NCI-H2171 treated with DMSO at 0.1 percent for 48 hours (cell line): Measurements from ENCODE around the gene KCNMA1.

Experiments used
- DNase-seq: peaks from one replicate; lab custom pipeline; 2025; lab: John Stamatoyannopoulos, UW

KCNMA1 gene

DNA sequence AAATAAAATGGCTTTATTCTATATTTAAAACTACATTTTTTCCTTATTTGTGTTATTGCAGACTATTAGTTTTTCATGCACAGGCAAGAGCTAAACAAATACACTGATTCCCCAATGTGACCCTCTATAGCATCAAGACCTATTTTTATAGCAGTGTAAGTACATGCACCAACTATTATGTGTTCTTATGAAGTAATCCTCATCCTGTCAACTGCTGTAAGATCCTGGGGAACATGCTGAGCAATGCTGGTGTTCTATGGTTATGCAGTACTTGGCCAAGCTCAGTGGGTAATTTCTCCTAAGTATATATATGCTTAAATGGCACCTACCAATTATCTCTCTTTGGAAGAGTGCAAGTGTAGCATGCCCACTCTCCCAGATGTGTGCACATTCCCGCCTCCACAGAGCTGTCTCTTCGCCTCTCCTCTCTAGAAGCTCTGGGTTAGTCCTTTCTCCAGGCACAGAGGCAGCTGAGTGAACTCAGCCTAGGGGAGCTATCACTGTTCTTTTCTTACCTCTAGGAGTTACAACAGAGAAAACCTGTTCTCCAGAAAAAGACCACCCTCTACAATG is 428.8 kb downstream of the KCNMA1 start:
- DNase-seq = no peak

DNA sequence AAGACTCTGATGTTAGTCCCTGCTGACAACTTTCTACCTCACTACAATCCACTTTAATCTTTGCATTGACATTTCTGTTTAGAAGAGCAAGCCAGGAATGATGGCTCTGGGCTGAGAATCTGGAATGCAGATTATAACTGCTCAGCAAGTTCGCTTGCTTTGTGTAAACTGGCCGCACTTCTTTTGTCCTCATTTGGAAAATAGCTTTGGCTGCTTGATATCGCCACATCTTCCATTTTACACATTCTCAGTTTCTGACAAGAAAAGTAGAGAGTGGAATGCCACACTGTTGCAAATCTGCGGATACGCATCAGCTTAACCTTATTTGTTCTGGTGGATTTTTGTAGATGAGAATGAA is 429.8 kb downstream of the KCNMA1 start:
- DNase-seq = no peak

DNA sequence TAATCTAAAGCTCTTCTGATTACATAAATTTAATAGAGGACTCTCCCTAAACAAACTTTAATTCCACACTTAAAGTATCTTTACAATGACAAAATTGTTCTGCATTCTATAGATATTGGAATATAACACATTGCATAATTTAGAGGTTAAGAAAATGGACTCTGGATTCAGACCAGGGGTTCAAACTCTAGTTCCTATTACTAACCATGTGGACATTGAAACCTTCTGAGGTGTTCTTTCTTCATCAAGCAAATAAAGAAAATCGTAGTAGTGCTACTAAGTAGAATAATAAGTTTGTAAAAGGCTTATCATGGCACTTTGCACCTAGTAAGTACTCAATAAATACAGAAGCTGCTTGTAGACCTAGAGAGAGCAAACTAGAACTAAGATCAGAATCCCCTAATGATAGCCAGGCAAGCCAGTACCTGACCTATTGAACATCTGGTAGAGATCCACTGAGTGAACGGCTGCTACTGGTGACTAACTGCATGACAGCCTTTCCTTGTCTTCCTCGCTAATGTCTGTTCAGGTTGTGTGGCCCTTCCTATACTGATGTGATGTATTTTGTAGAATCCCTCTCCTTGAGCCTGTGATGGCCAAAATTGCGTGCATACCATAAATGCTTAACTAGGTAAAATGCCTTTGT is 430.3 kb downstream of the KCNMA1 start:
- peak; percentile 26 for DNase-seq

DNA sequence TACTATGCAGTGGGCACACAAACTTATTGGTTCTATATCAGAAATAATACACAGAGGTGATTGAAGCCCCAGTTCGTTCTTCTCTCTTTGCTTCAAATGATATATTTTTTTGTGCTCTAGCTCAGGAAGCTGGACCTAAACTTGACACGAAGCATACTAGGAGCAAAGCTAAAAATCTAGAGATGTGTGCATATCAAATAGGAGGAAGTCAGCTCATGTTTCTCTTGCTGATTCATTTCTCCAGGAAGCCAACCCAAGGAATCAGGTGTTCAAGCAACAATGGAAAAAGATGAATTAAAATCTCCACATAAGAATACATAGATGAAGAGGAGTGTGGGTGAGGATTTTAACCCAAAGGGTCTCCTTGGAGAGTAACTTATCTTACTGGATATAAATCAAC is 432.5 kb downstream of the KCNMA1 start:
- no peak for DNase-seq

DNA sequence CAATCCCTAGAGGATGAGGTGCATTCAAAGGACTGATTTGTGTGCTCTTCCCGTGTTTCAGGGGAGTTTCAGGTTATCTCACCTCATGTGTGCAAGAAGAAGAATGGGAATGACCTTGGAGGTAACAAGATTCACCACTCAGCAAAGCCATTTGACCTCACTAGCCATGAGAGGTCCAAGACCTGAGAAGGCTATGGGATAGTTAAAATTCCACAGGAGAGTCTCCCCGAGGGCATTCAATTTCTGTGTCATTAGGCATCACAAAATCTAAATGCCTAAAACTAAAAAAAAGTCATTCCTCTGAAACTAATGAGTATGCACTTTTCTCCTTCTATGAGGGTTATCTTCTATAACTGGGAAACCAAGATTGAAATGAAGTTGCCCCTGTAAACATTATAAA is 433.4 kb downstream of the KCNMA1 start:
- no peak for DNase-seq

DNA sequence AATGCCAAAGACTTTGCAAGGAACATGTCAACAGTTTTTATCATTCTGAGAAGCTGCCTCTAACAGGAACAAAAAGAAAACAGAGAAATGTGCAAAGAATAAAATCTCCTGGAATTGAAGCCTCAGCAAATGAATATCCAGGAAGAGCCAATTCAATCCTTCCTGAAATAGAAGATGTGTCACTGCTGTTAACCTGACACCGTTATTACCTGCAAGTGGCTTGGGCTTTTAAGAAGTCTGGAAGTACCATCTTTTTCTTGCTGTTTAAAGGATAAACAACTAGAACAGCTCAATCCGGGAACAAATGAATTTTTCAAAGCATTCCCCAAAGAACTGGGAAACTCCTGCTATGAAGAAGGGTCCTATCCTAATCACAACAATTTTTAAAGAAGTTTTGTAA is 434.8 kb downstream of the KCNMA1 start:
- DNase-seq = peak; percentile 17

DNA sequence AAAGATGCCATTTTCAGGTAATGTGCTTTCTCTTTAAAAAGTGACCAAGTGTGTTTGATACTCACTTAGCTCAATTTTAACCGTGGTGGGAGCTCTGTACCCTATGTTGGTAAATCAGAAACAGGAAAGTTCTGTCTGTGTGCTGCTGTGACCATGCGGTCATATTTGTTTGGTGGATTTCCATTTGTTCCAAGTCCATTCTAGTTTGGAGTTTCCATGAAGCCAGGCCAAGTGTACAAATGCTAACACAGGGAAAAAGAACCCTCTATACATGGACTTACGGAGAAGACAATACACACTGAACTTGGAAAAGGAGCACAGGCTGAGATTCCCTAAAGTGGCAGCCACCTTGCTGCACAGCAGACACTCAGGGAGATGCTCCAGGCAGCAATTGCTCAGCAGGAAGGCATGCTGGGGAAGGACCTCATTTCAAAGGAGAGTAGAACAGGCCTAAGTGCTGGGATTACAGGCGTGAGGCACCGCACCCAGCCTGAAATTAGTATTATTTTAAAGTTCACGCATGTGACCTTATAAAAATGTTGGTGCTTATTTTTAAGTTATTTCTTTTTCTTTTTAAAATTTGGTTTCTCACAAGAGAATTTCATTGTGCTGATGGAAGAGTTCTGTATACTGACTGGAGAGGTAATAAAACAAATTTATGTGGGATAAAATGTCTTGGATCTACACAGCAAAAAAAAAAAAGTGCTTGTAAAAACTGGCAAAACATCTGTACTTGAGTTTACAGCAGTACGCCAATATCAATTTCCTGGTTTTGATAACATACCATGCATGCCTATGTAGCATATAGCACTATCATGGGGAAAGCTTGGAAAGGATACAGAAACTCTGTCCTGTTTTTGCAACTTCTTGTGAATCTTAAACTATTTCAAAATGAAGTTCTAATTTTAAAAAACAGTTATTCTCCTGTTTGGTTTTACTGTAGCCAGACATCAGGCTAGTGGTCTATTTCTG is 436.2 kb downstream of the KCNMA1 start:
- DNase-seq = no peak

DNA sequence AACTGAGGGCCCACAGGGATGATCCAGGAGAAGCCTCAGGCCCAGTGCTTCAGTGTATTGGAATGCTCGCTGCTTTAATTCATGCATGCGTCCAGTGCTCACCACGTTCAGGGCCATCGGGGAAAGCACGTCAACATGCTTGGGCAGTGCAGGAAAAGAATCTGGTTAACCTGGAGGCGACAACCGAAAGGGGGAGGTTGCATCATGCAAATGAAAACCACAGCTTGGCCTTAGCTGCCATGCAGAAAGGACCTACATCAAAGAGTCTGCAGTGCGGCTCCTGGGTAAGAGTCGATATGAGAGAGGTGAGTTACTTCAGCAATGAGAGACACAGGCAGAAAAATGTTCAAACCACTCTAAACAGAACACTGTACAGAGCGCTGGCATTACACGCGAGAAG is 440.1 kb downstream of the KCNMA1 start:
- no peak for DNase-seq

DNA sequence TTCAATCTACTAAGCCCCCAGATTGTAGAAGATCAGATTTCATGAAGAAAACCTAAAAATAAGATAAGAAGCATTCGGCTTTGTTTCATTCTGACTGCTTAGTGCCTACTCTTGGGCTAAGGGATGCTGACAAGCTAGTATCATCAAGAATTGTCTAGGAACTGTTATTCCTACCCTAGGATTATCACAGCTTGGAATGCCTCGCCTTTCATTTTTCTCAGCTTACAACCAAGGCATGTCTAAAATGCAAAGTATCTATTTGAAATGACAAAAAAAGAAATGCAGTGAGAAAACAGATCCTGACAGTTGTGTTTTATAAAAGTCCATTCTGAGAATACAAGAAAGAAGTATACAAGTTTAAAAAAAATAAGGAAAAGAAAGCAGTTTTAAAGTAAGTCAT is 441.0 kb downstream of the KCNMA1 start:
- no peak for DNase-seq

DNA sequence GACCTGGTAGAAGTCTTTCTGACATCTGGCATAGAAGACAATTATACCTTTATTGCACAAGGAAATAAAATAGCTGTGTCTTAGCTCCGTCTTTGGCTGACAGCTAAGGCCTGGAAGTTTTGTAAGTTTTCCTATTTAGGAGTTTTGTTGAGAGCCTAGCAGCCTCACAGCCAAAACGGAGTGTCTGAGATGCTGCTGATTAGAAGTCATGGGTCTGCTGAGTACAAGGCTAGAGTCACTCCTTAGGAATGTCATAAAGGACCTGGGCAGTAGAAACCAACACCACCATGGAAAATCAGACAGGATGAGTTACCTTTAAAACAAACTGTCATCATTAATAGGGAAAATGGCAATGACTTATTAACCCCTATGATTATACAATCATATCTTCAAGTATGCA is 442.5 kb downstream of the KCNMA1 start:
- no peak for DNase-seq

DNA sequence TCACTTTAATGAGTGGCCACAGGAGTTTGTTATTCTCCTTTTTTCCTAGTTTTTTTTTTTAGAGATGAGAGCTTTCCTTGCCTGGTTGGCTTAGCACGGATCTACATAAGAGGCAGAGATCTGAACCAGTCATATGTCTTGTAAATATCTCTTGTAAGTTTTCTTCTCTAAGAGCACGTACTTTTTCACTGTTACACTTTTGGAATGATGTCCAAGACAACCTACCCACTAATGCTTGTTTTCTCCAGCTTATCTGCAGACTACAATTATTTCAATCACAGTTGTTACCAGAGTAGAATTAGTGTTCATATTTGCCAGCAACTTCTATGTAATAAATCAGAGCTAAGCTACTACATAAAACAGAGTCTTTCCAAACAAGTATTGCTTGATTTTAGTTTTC is 444.6 kb downstream of the KCNMA1 start:
- DNase-seq = no peak

DNA sequence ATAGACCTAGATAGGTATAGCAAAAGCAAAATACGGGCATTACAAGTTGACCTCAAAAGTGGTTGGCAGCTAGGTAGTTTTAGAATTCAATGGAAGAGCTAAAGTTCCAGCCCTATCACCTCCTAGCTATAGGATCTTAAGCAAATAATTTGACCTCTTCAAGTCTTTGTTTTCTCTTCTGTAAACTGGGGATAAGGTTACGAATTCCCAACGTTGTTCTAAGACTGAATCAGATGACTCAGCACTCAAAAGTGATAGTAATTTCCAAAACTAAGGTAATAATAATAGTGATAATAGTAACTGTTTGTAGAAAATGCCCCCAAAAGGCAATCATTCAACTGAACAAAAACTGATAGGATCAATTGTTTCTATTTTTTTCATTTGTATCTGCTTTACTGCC is 445.2 kb downstream of the KCNMA1 start:
- no peak for DNase-seq

DNA sequence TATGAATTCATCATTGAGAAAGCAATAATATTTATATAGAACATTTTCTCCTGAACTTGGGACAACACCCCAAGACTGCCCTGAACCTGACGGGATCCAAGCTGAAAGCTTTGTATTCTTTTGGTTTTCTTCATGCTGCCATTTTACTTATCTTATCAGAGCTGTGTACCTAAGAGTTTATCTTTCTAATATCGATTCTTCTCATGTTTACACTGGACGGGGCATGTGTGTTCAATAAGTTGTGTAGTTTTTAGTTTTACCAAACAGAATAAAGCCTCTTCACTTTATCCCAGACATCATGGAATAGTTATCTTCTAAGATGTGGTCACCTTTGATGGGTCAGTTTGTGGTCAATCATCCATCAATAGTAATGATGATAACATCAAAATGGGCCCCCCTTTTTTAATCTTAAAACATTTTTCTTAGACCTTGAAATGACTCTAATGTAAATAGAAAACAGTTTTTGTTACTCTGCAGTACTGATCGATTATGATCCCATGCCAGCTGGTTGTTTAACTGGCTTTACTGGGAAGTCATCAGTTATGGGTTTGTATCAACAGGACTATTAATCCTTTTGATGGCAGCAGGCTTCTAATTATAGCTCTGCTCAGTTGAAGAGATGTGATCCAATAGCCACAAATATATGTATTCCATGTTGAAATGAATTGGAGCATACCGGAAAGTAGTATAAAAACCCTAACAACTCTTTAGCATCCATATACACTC is 446.1 kb downstream of the KCNMA1 start:
- no peak for DNase-seq

DNA sequence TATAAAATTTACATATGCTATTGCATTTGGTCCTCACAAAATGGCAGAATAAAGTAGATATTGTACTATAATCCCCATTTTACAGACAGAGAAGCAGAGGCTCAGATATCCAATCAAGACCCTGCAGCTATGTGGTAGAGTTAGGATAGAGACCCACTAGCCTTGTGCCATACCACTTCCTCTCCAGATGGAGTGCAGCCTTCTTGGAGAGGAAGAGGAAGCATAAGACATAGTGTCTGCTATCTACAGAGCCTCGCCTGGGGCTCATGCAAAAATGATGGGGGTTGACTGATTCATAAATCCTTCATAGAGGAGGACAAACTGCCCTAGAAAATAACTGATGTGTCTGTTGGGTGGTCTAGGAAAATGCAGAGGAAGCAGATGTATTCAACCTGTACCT is 447.3 kb downstream of the KCNMA1 start:
- no peak for DNase-seq

DNA sequence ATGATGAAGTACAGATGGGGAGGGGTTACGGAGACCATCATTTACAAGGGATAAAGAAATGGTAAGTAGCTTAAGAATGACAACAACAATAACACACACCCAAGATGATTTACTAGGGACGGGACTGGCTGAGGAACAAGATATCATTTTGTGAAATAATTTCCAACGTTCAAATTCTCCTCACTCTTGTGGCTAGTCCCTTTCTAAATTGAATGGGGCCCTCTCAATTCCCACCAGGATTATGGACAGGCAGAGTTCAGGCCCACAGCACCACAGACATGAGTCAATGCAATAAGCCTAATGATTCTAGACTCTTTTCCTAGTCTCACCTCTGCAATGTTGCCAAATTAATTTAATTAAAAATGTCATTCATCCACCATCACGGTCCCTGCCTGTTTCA is 448.1 kb downstream of the KCNMA1 start:
- no peak for DNase-seq

DNA sequence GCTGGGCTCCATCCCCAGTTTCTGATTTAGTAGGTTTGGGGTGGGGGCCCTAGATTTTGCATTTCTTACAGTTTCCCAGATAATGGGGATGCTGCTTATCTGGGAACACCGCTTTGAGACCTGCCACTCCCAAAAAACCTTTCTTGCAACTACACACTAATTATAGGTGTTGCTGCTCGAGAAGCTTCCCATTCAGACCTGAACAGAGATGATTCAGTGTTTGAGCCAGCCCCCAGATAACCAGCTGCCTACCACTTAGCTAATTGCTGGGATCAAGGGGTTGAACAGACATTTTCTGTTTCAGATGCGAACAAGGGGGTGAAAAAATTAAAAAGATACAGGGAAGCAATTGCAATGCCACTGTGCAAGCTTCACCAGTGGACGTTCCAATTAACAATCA is 448.5 kb downstream of the KCNMA1 start:
- no peak for DNase-seq

DNA sequence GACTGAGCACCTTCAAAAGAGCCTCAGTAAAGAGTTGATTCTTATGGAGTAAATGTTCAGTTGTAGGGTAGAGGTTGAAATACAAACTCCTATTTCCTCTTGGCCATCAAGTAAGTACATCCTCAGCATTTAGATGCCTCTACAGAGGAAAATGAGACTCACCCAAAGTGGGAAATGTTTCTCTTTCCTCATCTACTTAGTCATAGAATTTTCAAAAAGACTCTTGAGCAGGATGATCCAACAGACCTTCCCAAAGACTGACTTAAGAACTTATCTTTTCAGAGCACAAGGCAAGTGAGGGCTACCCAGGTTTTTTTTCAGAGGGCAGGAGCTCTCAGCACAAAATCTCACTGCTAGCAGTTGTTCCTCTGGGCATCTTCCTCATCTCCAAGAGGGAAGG is 449.1 kb downstream of the KCNMA1 start:
- no peak for DNase-seq

DNA sequence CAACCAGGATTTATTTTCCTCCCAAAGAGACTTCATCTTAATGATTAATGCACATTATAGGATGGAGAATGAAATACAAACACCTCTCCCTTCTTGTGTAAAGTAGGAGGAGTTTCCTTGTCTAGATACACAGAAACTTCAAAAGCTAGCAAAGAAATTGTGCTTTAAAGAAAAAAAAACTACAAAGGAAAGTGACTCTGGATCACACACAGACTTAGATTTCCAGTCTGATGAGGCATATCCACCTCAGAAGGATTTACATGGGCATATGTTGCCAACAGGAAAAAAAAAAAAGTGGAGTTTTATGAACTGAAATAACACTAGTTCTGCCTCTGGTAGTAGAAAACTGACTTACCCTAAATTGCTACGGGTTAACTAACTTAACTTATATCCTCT is 449.6 kb downstream of the KCNMA1 start:
- no peak for DNase-seq

DNA sequence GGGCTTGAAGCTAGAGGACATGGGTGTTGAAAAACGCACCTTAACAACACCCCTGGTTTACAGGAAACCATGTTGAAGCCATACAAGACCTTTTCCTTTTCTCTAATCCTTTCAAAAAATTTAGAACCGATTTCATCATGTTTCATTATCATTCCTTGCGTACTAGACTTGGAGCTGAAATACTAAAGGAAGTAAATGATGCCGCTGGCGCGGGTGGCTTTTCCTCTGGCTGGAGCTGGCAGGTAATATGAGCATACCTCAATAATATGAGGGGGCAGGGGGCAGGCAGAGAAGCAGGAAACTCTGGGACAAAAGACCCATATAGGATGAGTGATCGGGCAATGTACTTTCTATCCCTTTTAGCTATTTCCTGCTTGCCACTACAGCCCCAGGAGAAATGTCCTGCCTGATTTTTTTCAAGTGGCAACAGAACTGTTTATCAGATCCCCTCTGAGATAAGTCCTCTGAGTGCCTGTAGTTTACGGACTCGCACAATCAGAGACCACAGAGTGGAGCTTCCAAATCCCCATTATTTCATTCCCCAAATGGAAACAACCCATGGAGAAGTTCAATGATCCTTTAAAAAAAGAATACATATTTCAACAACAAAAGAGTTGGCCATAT is 450.1 kb downstream of the KCNMA1 start:
- DNase-seq = no peak

DNA sequence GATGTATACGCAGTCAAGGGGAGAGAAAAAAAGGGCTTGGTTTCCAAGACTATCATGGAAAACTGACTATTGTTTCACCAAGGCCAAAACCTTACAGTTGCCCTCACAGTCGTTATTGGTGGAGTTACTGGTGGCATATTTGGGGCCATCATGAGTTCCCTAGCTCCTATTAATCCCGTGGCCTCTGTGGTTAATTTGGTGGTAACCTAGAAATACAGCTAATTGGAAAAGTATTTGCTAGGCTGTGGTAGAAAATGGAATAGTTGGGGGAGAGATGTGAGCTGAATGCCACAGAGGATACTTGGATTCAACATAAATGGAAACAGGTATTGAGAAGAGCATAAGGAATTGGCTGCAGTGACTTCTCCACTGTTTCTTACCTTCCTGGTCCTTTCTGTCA is 450.7 kb downstream of the KCNMA1 start:
- no peak for DNase-seq

DNA sequence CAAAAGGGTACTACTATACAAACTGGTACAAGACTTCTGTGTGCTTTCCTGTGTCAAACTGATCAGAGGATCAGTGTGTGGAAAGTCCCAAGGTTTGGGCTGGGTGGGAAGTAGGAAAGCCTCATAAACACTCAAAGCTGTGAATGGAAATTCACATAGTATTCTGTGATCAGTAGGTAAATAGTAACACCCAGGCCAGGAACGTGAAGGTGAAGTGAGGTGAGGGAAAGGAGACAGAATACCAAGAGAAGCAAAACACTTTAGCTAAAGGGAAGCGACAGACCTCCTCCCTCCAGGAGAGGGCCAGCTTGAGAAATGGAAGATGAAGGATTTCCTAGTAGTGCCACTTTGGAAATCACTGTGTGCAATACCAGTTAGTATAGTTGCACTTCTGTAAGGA is 451.9 kb downstream of the KCNMA1 start:
- DNase-seq = no peak

DNA sequence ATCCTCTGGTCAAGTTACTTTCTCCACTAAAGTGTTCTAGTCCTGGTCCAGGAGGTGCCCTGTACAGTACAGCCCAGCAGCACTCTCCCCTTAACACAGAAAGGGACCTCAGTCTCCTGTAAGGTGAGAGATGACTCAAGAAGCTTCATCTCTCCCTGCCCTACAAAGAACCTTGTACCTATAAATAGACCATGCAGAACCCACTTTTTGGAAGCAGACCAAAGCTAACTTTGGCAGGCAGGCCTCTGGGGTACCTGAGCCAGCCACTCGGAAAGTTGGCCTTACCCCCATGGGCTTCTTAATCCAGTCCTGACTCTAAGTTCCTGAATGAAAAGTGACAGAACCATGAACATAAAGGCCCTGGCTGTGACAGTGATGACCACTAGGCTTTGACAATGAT is 454.8 kb downstream of the KCNMA1 start:
- no peak for DNase-seq
